Measurements from ENCODE around the gene ABCC3. TPM values are rescaled to one million over a fixed set of nuclear protein-coding genes. Genes with fewer than 3 reads are reported as not detected.
A peak's percentile ranks its signal among the peaks of the same experiment; 100 is the strongest.

ABCC3 gene
- total RNA-seq, 1 experiment from 2014 or later = 66.2 TPM

GRCh38 chr17:50661795-50662391 is 27.2 kb downstream of the ABCC3 start:
- H3K27ac ChIP-seq (ENCODE audit: low read depth, low read length) = peak overlapping the region; percentile 96
- TF ChIP-seq YY1 (IDR thresholded peaks at IDR 0.05; ENCODE audit: extremely low read depth, insufficient replicate concordance, low read depth, low read length) (peak; percentile 75), SRF (IDR thresholded peaks at IDR 0.05; ENCODE audit: low read depth) (no peak), JUND (IDR thresholded peaks at IDR 0.05) (no peak; the same call in none of the 2 replicates), MAX (IDR thresholded peaks at IDR 0.05) (peak; percentile 79; the same call in 1 of the 2 replicates), TCF7L2 (IDR thresholded peaks at IDR 0.05; ENCODE audit: borderline replicate concordance, extremely low read depth, insufficient read depth, insufficient read length) (peak; percentile 98), CBX3 (IDR thresholded peaks at IDR 0.05; ENCODE audit: low read depth) (peak; percentile 95), ZNF274 (IDR thresholded peaks at IDR 0.05; ENCODE audit: low read depth, low read length) (no peak), ELF1 (IDR thresholded peaks at IDR 0.05; ENCODE audit: borderline replicate concordance, low read depth) (no peak), ZFX (IDR thresholded peaks at IDR 0.05) (no peak), ZBTB33 (IDR thresholded peaks at IDR 0.05; ENCODE audit: extremely low read depth, insufficient replicate concordance, low read length) (peak; percentile 19), SP1 (IDR thresholded peaks at IDR 0.05; ENCODE audit: low read depth) (peak; percentile 98), POLR2AphosphoS5 (IDR thresholded peaks at IDR 0.05; ENCODE audit: low read depth, low read length) (peak; percentile 84)
- H3K36me3 ChIP-seq (ENCODE audit: control insufficient read depth in 1 of 2, insufficient read depth in 2 of 2, low read length in 2 of 2) = no peaks in the 10 kb centered on the region
- no peaks in the 10 kb centered on the region for H3K79me2 ChIP-seq (ENCODE audit: insufficient read depth, low read length)
- H3K4me1 ChIP-seq (ENCODE audit: control insufficient read depth in 1 of 2, insufficient read depth in 2 of 2, low read length in 2 of 2) = peaks cover 61 to 91% of the 10 kb centered on the region in 2 experiments
- DNase-seq (ENCODE audit: low read depth, low spot score) (peak; percentile 92), ATAC-seq (peak; percentile 82)
- ChIA-PET CTCF (interaction anchor here (0.8 to 2.3 kb wide), 11 partner anchors 13 to 102 kb away, joined by 3 to 13 read pairs (median 4); no protein-coding TSS in a partner anchor), POLR2A (interaction anchor here (1.0 to 6.0 kb wide), 11 partner anchors 8 to 119 kb away, joined by 3 to 59 read pairs (median 7); partner anchors contain the start of gene CACNA1G), RAD21 (ENCODE audit: low non-redundant PET in 1 of 2, low total read pairs in 2 of 2, uncharacterized antibody in 2 of 2, unreplicated experiment in 2 of 2) (interaction anchor here (0.6 to 1.7 kb wide), 5 partner anchors 23 to 222 kb away, joined by 3 to 7 read pairs (median 3); no protein-coding TSS in a partner anchor)
- H3K9ac ChIP-seq (ENCODE audit: low read length) = peak overlapping the region; percentile 52
- intact Hi-C loops (cut with micrococcal nuclease) = loop anchor here (2.0 kb wide), 1 partner anchor 19 kb away; no protein-coding TSS in a partner anchor
- no peaks in the 10 kb centered on the region for H3K9me2 ChIP-seq (ENCODE audit: insufficient read depth)
- H3K27me3 ChIP-seq (ENCODE audit: insufficient read depth, low read length) = no peaks in the 10 kb centered on the region
- peak overlapping the region; percentile 79 for H3K4me2 ChIP-seq (ENCODE audit: low read length)
- H2AFZ ChIP-seq (ENCODE audit: low read depth, low read length, poor library complexity, severe bottlenecking) = no peak overlapping the region
- H3K4me3 ChIP-seq (replicated peaks in 1 of 2; ENCODE audit: low read depth in 1 of 2, low read length in 2 of 2) = peak overlapping the region; percentile 19 to 44
- no peaks in the 10 kb centered on the region for H3K9me3 ChIP-seq (ENCODE audit: control insufficient read depth in 1 of 2, insufficient read depth in 1 of 2, low read depth in 1 of 2, low read length in 2 of 2)
- no TSS peak for BruUV-seq (replicated peaks)
- H4K20me1 ChIP-seq (ENCODE audit: insufficient read depth) = no peaks in the 10 kb centered on the region
